HG02678 (cell line): Measurements from ENCODE around the gene TSR1.

Experiments
- ATAC-seq: cut with Tn5 transposase; IDR thresholded peaks from one replicate; pipeline ENCODE4 v1.9.1; 2021; ENCODE audit warnings: mild to moderate bottlenecking, moderate library complexity; ENCODE audit not compliant: unreplicated experiment

Gene TSR1

GRCh38 chr17:2336215-2336851, at the start of gene TSR1:
Gene TSR1, minus strand, starts transcription at chr17:2336457. Its CDS starts 30 bp downstream, at chr17:2336427.
- ATAC-seq: peak; percentile 87

DNA sequence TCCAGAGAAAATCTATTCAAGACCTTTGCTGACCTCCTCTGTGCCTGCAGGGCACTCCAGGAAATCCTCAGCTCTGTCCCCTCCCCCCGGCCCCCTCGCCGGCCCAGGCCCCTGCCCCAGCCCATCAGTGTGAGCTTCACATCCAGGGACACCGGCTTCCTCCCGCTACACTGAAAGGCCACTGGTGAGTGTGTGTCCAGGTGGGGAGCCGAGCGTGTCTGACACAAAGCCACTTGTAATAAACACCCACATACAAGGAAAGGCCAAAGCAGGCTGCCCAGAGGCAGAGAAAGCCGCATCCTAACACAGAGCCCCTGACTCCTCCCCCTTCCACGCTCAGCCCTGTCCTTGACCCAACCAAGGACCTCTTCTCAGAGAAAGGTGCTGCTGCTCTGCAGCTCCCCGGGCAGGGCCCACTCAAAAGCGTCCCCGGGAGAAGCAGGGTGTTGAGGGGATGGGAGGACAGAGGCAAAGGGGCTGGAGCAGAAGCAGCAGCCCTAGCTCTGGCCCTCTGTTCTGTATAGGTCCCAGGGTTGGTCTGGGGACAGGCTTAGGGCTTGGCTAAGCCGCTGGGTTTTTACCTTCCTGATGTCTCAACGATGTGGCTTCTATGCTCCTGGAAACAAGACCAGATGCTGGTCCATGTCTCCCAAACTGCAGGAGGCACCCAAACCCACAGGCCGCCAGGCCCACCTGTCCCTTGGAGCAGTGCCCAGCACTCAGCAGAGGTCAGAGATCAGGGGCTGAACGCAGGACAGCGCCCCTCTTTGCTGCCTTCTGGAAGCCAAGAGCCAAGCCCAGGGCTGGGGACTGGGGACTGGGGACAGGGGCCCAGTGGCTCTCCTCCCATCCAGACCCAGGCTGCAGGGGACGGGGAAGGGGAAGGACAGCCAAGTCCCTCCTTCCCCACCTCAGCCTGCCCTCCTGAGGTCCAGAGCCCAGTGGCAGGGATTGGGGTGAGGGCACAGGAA, 49.3 kb upstream of the TSR1 start:
- no peak for ATAC-seq

DNA sequence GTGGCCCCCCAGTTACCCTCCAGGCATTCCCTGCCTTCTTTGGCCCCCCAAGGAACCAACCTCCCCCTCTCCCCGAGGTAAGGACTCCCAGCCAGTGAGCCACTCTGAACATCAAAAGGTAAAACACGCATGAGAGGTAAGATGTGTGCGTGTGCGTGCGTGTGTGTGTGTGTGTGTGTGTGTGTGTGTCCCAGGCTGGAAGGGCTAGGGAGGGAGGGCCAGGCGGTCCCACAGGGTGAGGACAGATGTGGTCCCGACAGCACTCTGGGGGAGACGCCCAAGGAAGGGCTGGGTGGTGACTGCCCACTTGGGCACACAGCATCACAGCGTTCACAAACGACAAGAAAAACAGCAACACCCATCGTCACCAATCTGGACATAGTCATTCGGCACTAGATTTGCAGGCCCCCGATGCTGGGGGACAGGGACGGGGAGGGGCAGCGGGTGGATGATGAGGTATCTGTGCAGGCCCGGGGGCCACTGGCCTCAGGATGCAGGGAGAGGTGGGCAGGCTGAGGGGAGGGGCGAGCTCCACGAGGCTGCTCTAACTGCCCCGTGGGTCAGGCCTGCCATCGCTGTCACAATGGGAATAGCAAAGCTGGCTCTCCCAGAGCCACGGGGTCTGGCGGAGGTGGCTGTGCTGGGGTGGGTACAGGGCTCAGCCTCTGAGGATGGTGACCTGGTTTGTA, 48.3 kb upstream of the TSR1 start:
- no peak for ATAC-seq

GRCh38 chr17:2383628-2384167, 47.4 kb upstream of the TSR1 start:
- no peak for ATAC-seq

GRCh38 chr17:2380950-2381649, 44.8 kb upstream of the TSR1 start:
- ATAC-seq: no peak

- no peak for ATAC-seq
Measured at GRCh38 chr17:2380226-2380922, 44.1 kb upstream of the TSR1 start.

DNA sequence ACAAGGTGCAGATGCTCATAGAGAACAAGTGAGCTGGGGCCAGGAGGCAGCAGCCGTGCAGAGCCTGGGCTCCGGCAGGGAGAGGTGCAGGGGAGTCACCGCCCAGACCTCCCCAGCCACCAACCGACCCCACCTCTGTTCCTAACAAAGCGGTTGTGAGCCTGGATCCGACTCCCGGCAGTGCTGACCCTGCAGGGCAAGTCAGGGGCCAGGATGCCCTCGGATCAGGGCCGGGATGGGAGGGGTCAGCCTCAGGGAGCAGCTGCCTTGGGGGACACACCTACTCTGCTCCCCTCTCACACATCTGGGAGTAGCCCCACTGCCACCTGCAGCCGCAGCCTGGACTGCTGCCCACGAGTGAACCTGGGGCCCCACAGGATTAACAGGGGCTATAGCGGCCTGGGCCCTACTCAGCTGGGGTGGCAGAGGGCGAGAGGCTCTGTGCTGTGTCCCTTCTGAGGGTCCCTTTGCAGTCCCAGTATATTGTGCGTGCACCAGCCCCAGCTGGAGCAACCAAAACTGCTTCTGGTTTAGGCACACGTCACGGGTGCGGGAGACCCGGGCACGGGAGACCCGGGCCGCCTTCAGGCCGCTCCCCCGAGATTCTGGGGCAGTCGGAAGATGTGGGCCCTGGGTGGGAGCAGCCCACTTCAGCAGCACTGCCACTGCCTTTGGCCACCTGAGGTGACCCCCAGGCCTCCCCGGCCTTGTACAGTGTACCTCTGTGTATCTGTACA, 43.4 kb upstream of the TSR1 start:
- no peak for ATAC-seq

DNA sequence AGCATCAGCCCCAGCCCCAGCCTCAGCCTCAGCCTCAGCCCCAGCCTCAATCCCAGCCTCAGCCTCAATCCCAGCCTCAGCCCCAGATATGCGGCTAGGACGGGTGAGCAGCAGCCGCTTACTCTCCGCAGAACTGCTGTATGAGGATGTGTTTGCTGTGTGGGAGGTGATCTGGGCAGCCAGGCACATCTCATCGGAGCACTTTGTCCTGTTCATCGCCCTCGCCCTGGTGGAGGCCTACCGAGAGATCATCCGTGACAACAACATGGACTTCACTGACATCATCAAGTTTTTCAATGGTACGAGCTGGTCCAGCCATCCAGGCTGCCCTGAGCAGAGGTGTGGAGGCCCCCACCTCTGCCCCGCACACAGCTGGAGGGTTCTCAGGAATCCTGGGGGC, 42.6 kb upstream of the TSR1 start:
- ATAC-seq: no peak

GRCh38 chr17:2377659-2378058, 41.4 kb upstream of the TSR1 start:
- no peak for ATAC-seq

- no peak for ATAC-seq
Measured at GRCh38 chr17:2376107-2376506, 39.9 kb upstream of the TSR1 start.

GRCh38 chr17:2375406-2375805, 39.1 kb upstream of the TSR1 start:
- no peak for ATAC-seq

DNA sequence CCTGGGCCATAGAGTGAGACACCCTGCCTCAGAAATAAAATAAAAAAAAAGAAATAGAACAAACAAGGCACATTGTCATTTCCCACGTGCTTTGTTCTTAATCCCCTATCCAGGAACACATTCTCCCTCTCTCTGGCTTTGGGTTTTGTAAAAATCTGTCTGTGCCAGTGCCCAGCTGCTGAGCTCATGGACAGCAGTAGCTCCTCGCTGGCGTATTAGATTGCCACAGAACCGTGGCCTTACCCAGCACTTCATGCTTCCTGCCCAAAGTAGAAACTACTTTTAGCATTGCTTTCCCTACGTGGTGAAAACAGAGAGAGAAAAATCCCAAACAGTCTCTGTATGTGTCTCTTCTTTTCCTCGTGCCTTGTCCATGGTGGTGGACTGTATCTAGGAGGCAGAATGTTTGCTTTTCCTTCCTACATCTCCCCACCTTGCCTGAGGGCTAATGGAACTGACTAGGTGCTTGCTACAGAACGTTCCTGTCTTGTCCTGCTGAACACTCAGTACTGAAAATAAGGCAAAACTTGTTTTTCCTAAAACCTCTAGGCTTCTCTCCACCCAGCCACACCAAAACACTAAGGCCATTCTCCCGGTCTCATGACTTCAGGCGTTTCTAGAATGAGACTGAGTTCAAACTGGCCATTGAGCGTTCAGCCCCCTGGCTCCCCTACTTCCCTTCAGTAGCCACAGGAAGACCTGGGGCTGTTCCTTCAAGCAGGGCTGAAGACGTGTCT, 38.5 kb upstream of the TSR1 start:
- ATAC-seq: no peak

- no peak for ATAC-seq
Measured at GRCh38 chr17:2373179-2373578, 36.9 kb upstream of the TSR1 start.

DNA sequence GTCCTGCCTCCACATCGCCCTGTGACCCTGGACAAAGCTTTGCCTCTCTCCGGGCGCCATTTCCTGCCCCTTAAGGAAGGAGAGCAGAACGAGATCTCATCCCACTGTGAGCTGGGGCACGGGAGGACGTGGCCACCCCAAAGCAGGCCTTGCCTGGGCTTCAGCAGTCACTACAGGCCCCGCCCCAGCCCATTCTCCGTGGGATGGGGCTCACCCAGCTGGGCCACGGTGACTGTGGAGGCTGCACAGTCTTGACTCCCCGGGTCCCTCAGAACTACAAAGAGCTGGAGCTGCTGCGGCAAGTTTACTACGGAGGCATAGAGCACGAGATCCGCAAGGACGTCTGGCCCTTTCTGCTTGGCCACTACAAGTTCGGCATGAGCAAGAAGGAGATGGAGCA, 36.4 kb upstream of the TSR1 start:
- ATAC-seq: no peak

DNA sequence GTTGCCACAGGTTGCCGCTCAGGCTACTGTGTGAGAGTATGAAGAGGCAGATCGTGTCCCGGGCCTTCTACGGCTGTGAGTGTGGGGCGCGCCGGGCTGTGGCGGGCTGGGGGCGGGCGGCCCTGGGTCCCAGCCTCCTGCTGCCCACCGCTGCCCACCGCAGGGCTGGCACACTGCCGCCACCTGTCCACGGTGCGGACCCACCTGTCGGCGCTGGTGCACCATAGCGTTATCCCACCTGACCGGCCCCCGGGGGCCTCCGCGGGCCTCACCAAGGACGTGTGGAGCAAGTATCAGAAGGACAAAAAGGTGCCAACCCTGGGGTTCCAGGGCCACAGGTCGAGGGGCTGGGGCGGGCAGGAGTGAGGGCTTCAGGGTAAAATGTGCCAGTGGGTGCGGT, 35.9 kb upstream of the TSR1 start:
- no peak for ATAC-seq

DNA sequence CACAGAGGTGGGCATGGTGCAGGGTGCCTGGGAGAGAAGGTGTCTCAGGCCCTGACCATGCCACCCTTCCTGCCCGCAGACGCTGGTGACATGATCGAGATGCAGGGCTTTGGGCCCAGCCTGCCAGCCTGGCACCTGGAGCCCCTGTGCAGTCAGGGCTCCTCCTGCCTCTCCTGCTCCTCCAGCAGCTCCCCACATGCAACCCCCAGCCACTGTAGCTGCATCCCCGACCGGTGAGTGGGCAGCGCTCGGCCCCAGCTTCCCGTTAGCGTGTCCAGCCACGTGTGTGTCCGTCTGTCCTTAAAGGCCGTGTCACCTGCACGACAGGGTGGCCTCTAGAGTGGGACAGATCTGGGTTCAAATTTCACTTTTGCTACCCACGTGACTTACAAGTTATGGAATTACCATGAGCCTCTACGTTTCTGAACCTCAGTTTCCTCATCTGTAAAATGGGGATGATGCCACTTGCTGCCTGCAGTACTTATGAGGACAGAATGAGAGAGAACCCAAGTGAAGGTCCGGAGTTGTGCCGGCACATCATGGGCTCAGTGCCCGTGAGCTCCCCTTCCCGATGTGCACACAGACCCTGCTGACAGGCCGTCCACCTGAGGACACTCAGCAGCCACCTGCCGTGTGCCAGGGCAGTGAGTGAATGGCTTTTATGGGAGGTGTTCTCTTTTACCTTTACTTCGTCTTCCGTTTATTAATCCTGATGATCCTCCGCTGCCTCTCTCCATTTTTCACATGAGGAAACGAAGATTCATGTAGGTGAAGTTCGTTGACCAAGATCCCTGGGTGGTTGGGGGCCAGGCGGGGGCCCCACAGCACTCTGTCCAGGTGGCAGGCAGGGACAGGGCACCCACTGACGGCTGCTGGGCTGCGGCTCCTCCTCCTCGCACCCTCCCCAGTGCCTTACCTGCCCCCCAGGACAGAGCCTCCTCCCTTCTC, 35.2 kb upstream of the TSR1 start:
- ATAC-seq: no peak

- no peak for ATAC-seq
Measured at GRCh38 chr17:2370211-2370589, 33.9 kb upstream of the TSR1 start.
